ENCODE results near the gene FGF9.

Gene FGF9

DNA sequence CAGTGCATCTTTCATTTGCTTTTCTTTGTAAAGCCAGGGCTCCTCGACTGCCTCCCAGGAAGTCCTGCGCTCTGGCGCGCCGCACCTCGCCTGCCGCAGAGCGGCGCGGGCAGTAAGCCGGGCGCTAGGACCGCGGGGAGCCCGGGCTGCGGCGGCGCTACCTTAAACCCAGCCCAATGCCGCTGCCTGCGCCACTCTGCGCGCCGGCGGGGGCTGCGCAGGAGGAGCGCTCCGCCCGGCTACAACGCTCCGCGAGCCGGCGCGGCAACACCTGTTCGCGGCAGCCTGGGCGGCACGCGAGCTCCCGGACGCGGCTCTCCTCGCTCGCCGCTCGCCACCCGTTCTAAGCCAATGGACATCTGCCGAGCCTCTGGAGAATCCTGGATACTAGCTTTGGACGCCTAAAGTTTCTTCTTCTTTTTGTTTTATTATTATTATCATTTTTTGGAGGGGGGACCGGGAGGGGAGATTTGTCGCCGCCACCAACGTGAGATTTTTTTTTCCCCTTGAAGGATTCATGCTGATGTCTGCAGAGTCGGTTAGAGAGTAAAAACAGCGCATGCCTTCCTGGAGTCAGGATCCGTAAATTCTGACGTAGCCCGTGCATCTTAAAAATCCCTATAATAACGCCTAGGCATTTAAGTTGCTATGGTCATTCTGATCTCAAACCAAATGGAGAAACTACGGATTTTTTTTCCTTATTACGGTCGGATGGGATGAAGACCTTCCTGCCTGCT is at the start of gene FGF9:
Gene FGF9, plus strand, starts transcription at position 191 of the 737 bp plus-strand sequence. CDS start 840 bp downstream, outside the sequence.
- DNase-seq, result peak; percentile 84 to 88
- TF ChIP-seq POLR2A (IDR thresholded peaks at IDR 0.05; ENCODE audit: low read length) (no peak), GATA1 (IDR thresholded peaks at IDR 0.05; ENCODE audit: low read depth, low read length) (no peak)

DNA sequence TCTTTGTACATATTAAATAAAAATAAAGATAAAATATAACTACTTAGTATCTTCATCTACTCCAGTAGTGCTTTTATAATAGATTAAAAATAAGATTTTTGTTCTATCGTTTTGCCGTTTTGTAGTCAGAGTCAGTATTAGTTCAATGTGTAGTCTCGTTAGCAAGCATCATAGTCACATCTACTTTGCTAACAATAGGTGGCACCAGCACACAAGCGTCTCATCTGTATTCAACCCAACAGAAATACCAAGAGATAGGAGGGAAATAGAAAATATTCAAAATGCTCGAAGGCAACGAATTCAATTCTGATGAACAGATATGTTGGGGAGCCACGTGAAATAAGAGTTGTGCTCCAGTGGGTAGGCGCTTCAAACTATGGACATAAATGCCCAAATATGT is 45.5 kb upstream of the FGF9 start:
- peak; percentile 27 to 36 for DNase-seq
- no peak for TF ChIP-seq GATA1 (IDR thresholded peaks at IDR 0.05; ENCODE audit: low read depth, low read length)
- no peak for TF ChIP-seq POLR2A (IDR thresholded peaks at IDR 0.05; ENCODE audit: low read length)

- no peak for TF ChIP-seq POLR2A (IDR thresholded peaks at IDR 0.05; ENCODE audit: low read length)
- TF ChIP-seq GATA1 (IDR thresholded peaks at IDR 0.05; ENCODE audit: low read depth, low read length), result no peak
- DNase-seq, result no peak
Observed at GRCh38 chr13:21632196-21632595, 38.7 kb upstream of the FGF9 start.

- TF ChIP-seq GATA1 (IDR thresholded peaks at IDR 0.05; ENCODE audit: low read depth, low read length), result no peak
- no peak for TF ChIP-seq POLR2A (IDR thresholded peaks at IDR 0.05; ENCODE audit: low read length)
- DNase-seq, result no peak
Observed at GRCh38 chr13:21636656-21637055, 34.2 kb upstream of the FGF9 start.

- DNase-seq, result peak; percentile 11 to 50
- TF ChIP-seq POLR2A (IDR thresholded peaks at IDR 0.05; ENCODE audit: low read length) (no peak), GATA1 (IDR thresholded peaks at IDR 0.05; ENCODE audit: low read depth, low read length) (no peak)
Observed at GRCh38 chr13:21637296-21637695, 33.6 kb upstream of the FGF9 start.

GRCh38 chr13:21638319-21639282 is 32.3 kb upstream of the FGF9 start:
- DNase-seq, result peak; percentile 25 to 64
- TF ChIP-seq GATA1 (IDR thresholded peaks at IDR 0.05; ENCODE audit: low read depth, low read length) (no peak), POLR2A (IDR thresholded peaks at IDR 0.05; ENCODE audit: low read length) (no peak)

- TF ChIP-seq POLR2A (IDR thresholded peaks at IDR 0.05; ENCODE audit: low read length) (no peak), GATA1 (IDR thresholded peaks at IDR 0.05; ENCODE audit: low read depth, low read length) (no peak)
- no peak for DNase-seq
Observed at GRCh38 chr13:21639561-21639960, 31.3 kb upstream of the FGF9 start.

DNA sequence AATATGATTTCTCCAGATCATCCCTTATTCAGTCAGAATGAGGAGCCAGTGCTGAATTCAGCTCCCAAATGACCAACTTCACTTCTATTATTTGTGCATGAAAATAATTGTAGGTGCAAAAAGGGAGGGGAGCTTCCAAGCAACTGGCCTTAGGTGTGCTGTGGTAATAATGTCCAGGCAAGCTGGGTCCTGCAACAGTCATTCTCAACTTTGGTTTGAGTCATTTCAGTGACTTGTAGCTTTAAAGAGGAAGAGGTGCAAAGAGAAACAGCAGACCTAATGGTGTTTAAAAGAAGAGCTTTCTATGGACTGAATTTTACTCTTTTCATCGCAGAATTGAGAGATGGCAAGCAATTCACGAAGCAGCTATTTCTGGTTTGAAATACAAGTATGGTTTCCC is 29.2 kb upstream of the FGF9 start:
- TF ChIP-seq POLR2A (IDR thresholded peaks at IDR 0.05; ENCODE audit: low read length) (no peak), GATA1 (IDR thresholded peaks at IDR 0.05; ENCODE audit: low read depth, low read length) (no peak)
- DNase-seq, result no peak

DNA sequence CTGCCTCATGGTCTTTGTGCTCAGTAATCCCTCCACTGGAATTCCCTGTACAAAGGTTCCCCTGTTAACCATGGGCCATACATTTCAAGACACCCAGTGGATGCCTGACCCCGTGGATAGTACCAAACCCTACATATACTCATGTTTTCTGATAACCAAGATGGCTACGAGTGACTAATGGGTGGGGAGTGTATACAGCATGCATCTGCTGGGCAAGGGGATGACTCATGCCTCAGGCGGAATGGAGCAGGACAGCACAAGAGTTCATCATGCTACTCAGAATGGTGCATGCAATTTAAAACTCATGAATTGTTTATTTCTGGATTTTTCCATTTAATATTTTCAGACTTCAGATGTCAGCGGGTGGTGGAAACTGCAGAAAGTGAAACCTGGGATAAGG is 13.3 kb upstream of the FGF9 start:
- TF ChIP-seq GATA1 (IDR thresholded peaks at IDR 0.05; ENCODE audit: low read depth, low read length) (no peak), POLR2A (IDR thresholded peaks at IDR 0.05; ENCODE audit: low read length) (no peak)
- DNase-seq, result peak in 1 of 2 experiments; percentile 23

DNA sequence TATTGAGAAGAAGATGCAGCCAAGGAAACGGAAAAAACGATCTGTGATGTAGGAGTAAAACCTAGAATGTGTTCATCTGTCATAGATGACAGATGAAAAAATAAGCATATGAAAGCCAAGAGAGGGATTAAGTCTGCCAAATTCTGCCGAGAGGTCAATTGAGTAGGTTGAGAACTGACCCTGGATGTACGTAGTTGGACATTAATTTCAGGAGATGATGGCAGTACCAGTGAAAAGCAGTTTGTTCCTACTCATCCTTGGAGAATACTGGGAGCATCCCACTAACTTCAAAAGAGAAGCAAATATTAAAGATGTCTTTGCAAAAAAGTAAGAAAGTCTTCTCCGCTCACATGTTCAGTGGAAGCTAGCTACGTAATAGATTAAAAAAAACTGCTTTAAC is 11.8 kb upstream of the FGF9 start:
- no peak for TF ChIP-seq GATA1 (IDR thresholded peaks at IDR 0.05; ENCODE audit: low read depth, low read length)
- TF ChIP-seq POLR2A (IDR thresholded peaks at IDR 0.05; ENCODE audit: low read length), result no peak
- DNase-seq, result no peak

DNA sequence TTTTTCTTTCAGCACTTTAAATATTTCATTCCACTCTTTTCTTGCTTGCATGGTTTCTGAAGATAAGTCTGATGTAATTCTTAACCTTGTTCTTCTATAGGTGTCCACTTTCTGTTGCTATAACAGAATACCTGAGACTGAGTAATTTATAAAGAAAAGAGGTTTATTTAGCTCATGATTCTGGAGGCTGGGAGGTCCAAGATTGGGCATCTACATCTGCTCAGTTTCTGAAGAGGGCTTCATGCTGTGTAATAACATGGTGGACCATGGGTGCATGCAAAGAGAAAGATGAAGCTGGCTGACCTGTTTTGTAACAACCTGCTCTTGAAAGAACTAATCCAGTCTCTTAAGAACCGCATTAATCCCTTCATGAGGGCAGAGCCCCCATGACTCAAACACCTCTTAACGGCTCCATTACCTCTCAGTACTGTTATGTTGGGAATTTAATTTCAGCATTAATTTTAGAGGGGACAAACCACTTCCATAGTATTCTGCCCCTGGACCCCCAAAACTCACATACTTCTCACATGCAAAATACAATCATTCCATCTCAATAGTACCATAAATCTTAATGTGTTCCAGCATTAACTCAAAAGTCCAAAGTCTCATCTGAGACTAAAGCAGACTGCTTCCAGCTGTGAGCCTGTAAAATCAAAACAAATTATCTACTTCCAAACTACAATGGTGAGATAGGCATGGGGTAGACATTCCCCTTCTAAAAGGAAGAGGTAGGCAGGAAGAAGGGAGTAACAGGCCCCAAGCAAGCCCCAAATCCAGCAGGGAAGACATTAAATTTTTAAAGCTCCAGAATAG is 9.6 kb upstream of the FGF9 start:
- no peak for DNase-seq
- TF ChIP-seq POLR2A (IDR thresholded peaks at IDR 0.05; ENCODE audit: low read length) (no peak), GATA1 (IDR thresholded peaks at IDR 0.05; ENCODE audit: low read depth, low read length) (no peak)

- no peak for DNase-seq
- TF ChIP-seq GATA1 (IDR thresholded peaks at IDR 0.05; ENCODE audit: low read depth, low read length), result no peak
- TF ChIP-seq POLR2A (IDR thresholded peaks at IDR 0.05; ENCODE audit: low read length), result no peak
Observed at GRCh38 chr13:21663197-21663596, 7.7 kb upstream of the FGF9 start.

GRCh38 chr13:21668732-21669275 is 2.1 kb upstream of the FGF9 start:
- DNase-seq, result no peak
- TF ChIP-seq POLR2A (IDR thresholded peaks at IDR 0.05; ENCODE audit: low read length) (no peak), GATA1 (IDR thresholded peaks at IDR 0.05; ENCODE audit: low read depth, low read length) (no peak)

Measured in erythroblast (primary cell).